Measurements from ENCODE around the gene EGLN3.

Gene EGLN3

GRCh38 chr14:33959692-33960151, 8.8 kb upstream of the EGLN3 start:
- DNase-seq = peak; percentile 77

- DNase-seq = no peak
Measured at GRCh38 chr14:33958605-33959226, 7.8 kb upstream of the EGLN3 start.

GRCh38 chr14:33957993-33958392, 7.1 kb upstream of the EGLN3 start:
- no peak for DNase-seq

- no peak for DNase-seq
Measured at GRCh38 chr14:33957299-33957698, 6.4 kb upstream of the EGLN3 start.

GRCh38 chr14:33956640-33957039, 5.8 kb upstream of the EGLN3 start:
- no peak for DNase-seq

DNA sequence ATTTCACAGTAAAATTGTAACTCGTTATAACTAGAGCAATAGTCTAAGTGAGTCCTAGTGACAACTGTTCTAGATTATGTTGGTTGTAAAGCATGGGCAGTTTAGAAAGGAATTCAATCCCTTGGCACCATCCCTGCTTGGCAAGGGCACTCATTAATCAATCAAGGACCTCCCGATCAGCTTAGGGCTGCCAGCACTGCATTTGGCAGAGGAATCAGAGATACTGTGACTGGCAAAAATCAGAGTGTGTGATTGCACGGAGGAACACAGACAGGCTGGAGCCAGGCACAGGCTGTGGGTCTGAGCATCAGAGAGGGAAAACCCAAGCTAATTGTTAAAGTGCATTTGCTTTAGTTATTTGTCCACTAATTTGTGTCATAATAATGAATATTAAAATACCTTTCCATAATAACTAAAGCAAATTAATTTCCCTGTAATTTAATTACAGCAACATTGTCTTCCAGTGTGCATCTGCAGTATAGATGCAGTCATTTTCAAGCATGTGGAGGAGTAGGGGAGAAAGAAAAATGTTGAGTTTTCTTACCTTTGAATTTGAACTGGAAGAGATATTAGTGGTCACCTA, 3.2 kb upstream of the EGLN3 start:
- DNase-seq = no peak

DNA sequence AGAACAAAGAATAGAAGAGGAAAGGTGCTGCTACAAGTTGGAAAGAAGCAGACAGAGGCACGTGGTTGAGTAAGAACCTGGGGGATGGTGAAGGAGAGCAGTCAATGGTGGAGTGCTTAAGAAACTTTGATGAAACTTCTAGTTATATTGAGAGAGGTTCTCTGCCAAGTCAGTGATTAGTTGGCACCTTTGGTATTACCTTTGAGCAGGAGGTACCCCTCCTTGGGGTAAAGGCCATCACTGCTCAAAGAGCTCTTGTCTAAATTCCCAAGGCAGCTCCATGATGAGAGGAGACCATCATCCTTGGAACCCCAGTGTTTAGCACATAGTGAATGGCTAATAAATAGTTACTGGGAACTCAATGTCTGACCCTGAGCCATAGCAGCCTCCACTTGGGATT, 1.7 kb upstream of the EGLN3 start:
- no peak for DNase-seq

DNA sequence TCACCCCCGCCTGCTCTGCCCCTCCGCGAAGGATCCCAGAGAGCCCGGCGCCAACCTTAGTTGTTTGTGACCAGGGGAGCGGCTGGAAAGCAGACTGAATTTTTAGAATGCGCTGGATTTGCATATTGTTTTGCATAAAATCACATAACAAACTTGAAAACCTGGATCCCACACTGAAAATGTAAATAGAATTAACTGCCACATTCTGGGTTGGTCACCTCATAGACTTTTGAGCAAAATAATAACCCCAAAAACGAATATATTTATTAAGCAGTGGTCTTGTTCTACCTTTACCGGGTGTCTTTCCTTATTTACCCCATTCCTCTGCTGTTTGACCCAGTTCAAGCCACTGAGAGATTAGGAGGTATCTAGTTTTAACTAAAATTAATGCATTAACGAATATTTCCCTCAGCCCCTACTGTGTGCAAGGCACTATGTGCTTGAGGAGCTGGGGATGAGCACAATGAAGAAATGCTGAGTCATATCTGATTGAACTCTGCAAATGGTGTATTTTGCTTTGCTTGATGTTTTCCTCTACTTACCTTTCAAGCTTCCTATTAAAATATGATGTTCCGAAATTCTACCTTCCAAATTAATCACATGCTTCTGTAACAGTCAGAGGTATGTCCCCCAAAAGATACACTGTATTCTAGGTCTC, 438 bp upstream of the EGLN3 start:
- DNase-seq = no peak

DNA sequence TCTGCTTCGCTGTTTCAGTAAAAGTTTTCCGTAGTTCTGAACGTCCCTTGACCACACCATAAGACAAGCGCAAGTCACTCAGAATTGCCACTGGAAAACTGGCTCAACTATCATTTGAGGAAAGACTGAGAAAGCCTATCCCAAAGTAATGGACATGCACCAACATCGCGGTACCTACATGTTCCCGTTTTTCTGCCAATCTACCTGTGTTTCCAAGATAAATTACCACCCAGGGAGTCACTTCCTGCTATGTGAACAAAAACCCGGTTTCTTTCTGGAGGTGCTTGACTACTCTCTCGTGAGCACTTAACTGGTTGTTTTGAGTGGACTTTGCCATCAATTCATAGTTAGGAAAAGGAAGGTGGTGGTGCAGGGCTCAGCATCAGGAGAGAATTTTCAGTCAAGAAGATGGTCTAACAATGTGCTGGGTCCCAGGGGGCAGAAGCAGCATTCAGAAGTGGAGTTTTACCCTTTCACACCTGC, 1.4 kb downstream of the EGLN3 start:
- peak; percentile 64 for DNase-seq

GRCh38 chr14:33948869-33949408, 1.9 kb downstream of the EGLN3 start:
- peak; percentile 64 for DNase-seq

DNA sequence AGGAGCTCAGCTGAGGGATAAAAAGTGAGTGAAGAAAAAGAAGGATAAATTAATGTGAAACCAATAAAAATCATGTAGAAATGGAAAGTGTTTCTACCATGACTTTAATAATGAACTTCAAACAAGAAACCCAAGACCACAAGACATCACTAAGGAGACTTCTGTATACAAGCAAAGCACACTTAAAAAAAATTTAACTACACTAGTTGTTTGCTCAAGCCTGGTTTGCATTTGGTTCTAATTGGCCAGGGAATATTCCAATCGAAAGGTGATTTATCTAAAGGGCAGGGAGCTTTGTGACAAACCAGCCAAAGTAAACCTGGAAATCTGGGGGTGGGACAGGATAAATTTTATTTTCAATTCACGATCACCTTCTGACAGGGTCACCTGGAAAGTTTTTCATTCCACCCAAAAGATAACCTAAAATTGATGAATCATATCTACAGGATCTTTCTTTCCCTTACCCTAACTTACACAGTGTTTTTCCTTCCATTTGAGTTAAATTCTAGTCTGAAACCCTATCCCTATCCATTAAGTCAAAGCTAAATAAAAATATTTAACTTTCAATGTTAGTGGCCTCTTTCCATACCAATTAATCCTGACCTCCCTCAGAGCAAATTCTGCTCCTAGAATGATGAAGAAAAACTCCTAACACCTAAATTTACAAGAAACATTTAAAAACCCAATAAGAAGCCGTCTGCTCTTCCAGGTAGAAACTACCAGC, 2.6 kb downstream of the EGLN3 start:
- DNase-seq = no peak

DNA sequence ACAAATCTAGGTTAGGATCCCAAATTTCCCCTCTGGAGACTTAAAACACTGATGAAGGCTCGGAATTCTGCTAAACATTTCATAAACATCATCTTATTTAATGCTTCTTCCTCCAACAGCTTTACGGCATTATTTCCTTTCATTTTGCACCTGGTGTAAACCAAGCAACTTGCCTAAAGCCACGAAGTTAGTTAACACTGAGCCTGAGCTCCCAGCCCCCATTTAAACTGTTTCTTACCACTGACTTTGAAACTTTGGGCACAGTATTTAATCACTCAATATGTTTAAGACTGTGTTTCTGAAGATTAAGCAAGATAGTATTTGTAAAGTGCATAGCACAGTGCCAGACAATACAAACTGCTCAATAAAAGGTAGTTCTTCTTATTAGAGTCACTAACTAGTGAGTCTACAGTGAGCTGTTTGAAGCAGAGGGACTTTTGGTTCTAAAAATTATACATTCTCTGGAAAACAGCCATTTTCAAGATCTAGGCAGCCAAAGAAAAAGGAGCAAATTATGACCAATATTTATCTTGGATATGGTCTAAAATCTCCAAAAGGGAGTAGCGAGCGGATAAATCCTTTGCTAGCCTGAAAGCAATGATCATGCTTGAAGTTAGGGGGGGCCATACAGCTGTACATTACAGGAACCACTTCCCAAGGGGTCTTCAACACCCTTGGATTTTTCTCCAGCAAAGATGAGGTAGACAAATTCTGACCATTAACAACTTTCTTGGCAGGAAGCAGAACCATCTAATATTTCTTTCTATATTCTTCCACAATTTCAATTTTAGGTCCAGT, 4.0 kb downstream of the EGLN3 start:
- DNase-seq = peak; percentile 24

DNA sequence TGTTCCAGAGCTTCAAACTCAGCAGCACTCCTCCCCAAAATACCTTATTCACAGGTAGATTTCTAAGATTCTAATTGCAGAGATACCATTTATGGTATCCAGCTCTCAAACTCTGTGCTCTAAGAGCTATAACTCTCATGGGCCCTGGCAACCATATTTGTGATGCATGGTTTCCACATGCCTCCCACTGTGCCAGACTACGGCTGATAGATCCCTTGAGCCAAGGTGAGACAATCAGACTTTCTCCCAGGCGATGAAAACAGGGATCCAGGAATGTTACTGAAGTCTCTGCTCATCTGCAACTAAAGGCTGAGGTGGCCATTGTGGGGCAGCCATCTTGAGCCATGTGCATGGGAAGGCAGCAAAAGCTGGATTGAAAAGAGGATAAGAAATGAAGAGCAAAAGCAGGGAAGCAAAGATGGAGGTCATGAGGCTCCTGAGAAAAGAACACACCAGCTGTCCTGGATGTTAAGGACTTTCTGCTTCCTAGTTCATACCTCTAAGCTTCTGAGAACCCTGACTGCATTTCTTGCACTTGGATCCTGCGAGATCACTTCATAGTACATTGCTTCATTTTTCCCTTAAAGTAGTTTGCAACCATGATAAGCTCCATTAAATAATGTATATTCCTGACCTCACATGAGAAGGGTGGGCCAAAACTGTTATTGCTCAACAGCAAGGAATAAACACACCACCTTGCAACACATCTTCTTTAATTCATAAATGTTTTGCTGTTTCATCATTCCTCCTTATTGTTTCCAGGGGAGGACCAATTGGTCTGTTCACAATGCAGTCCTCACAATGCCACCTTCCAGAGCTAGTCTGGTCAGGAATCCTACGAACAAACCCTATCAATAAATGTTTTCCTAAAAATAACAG, 5.4 kb downstream of the EGLN3 start:
- no peak for DNase-seq

DNA sequence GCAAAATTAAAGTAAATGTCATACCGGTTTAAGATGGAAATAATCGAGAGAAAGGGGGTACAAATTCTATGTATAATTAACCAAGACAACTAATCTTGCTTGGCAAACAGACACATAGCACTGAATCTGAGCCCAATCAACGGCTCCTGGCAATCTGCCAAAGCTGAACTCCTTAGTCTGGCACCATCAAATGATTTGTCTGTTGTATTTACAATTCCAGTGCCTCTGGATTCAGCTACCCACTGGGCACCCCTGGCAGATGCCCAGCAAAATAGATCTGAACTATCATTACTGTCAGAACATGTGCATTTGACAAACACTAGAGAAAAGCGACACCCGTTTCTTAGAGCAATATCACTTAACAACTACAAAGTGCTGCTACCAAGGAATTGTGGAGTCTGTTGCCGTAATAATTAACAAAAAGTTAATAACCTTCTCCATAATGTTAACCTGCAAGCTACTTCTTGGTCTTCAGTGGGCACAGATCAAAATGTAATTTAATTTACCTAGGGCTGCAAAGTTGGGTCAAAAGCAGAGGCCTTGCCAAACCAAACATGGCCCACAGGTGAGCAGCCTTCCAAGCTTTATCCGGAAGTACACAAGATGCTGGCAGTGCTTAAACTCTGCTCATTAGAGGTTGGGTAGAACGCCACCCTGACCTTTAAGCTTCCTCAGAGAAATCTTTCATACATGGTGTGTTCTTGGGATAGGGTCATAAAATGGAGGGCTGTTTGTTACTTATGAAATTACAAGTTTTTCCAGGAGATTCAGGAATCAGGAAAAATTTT, 7.6 kb downstream of the EGLN3 start:
- DNase-seq = peak; percentile 69

GRCh38 chr14:33941718-33942117, 9.2 kb downstream of the EGLN3 start:
- no peak for DNase-seq

DNA sequence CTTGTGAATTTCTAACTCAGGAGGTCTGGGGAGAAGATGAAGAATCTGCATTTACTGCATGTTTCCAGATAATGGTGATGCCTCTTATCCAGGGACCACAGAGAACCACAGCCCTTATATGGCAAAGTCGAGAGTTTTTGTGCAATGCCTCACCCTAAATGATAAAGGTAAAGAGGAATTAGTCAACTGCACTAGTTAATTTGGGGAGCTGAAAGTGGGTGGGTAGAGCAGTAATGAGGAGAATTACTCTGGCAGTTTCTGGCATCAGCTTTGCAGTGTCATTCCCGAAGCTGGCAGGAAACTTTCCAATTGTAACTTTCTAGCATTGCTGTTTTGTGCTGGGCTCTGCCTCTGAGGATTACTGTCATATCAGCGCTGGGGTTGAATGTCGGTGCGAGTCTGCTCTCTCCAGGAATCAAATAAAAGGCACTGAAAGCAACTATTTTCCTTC, 10.3 kb downstream of the EGLN3 start:
- peak; percentile 53 for DNase-seq

DNA sequence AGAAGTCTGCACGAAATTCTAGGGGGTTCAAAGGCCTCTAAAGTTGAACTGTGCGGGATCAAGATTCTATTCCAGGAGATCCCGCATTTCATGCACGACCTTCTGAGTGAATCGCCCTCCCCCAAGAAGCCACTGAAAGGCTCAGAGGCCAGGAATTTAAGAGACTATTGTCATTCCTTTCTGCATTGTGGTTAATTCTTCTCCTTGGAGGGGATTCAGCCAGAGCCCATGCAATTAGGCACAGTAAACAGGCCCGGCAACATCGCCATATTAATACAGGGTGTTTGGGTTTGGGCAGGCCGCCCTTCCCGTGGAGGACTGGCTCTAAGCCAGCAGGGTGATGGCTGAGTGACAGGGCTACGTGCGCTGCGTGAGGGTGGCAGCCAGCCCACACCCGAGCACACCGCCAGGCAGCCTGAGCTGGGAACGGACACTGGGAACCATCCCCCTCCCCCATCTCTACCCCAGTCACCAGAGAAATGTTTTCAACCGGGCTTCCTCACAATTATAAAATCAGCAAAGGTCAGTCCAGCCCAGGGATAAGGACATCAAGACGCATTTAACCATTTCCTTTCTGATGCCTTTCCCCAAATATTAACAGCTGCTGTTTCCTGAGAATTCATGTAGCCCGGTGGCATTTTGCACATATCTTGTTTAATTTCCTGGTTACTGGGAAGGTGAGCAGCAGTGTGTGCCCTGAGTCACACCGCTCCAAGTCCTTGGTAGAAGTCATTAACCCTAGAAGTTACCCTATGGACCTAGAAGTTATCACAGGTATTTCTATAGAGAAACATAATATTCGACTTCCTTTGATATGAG, 12.5 kb downstream of the EGLN3 start:
- DNase-seq = peak; percentile 44

DNA sequence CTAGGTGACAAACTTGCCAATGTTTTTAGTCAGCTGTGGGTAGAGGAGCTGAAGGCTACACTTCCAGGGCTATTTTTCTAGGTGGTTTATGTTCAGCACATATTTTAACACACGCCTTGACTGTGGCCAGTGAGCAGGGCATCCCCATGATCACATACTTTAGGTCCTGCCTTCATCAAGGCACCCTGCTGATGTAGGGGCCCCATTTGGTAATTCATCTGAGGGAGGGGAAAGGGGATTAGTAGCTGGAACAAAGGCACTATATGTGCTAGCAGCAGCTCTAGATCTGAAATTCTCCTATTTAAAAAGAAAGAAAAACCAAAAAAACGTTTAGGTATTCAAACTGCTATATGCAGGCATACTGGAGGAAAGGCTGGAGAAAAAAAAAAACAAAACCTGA, 14.5 kb downstream of the EGLN3 start:
- DNase-seq = no peak

DNA sequence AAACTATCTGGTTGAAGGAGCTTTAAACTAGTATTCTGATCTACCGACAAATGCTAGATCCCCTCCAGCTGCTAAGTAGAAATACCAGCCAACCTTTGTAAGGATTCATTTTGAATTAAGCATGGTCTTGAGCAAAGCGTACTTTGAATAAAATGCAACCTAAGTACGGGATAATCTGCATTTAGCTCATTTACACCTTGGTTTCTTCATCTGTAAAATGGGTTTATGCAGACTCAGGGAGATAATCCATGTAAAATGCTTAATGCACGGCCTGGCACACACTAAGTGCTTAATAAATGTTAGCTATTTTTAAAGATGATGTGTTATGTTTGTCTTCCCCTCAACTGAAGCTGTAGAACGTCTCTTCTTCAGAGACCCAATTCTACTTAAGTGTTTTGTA, 15.9 kb downstream of the EGLN3 start:
- no peak for DNase-seq
